SK-N-MC (cell line): ENCODE measurements around the gene MTCP1.

Experiments
- EZH2 ChIP-seq: fragments of 200-600 bp; sonication (generic); IDR thresholded peaks from one replicate; pipeline ENCODE4 v1.6.1; 2017; ENCODE audit warnings: antibody characterized with exemption
- FOXP2 ChIP-seq: optimal IDR thresholded peaks from 2 replicates; pipeline ENCODE3; 2011; ENCODE audit warnings: mild to moderate bottlenecking, moderate library complexity; ENCODE audit not compliant: insufficient read depth; ENCODE audit errors: extremely low read length, control extremely low read depth
- POLR2AphosphoS5 ChIP-seq: IDR thresholded peaks from 2 replicates; pipeline ENCODE4 v1.6.1; 2012; ENCODE audit warnings: mild to moderate bottlenecking, low read depth, low read length, borderline replicate concordance

- TF ChIP-seq POLR2AphosphoS5 (no peak), EZH2 (no peak), FOXP2 (no peak)
Observed at GRCh38 chrX:155055494-155055893, 15.4 kb downstream of the MTCP1 start.
